Vagina (tissue), 2 donors: ENCODE measurements around the gene BCKDK. TPM values are rescaled to one million over a fixed set of nuclear protein-coding genes. Genes with fewer than 3 reads are reported as not detected.

Experiments
- DNase-seq, 2 donors: peaks; one replicate each; pipeline ENCODE4 v3.0.0-alpha.2; 2017; ENCODE audit errors: extremely low spot score in 2 of 2
- H3K27ac ChIP-seq: fragments of 200-600 bp; sonication (generic); one replicate; pipeline ENCODE4 v1.5.1; 2019
- H3K27me3 ChIP-seq: fragments of 200-600 bp; sonication (generic); one replicate; pipeline ENCODE4 v1.5.1; 2019
- H3K36me3 ChIP-seq, 2 donors: fragments of 200-600 bp; sonication (generic); one replicate each; pipeline ENCODE4 v1.5.1; 2017 to 2019
- H3K4me1 ChIP-seq: fragments of 200-600 bp; sonication (generic); one replicate; pipeline ENCODE4 v1.5.1; 2019
- H3K4me3 ChIP-seq, 2 donors: fragments of 200-600 bp; sonication (generic); 1 replicate in 1 of 2; 2 replicates in 1 of 2; pipeline ENCODE4 v1.5.1; 2016 to 2019
- H3K9me3 ChIP-seq: fragments of 200-600 bp; sonication (generic); one replicate; pipeline ENCODE4 v1.5.1; 2019
- POLR2A ChIP-seq, 2 donors: fragments of 450-650 bp; IDR thresholded peaks; one replicate each; pipeline ENCODE4 v1.6.1; 2017; ENCODE audit warnings: antibody characterized with exemption in 2 of 2, mild to moderate bottlenecking in 2 of 2, moderate library complexity in 2 of 2
- POLR2AphosphoS5 ChIP-seq, 2 donors: sonication (generic); formaldehyde crosslinking; IDR thresholded peaks; one replicate each; pipeline ENCODE4 v1.9.0; 2017; ENCODE audit warnings: antibody characterized with exemption in 2 of 2, mild to moderate bottlenecking in 2 of 2, low read depth in 1 of 2; ENCODE audit not compliant: insufficient read depth in 1 of 2
- intact Hi-C: fragments of 100-400 bp; cut with DNase I; formaldehyde crosslinking; loops from one replicate; pipeline ENCODE4 v1.15.1; 2023
- total RNA-seq: library from RNA; depleted of rRNA; stranded (reverse); fragments of >200 nt; gene quantifications from one replicate; pipeline ENCODE4 v1.2.3, GENCODE V29; 2016
- TF ChIP-seq, protein P1 (sequence below), 3 experiments: fragments of 450-650 bp in 2 of 3; fragments of 200-600 bp in 1 of 3; sonication (generic) in 1 of 3; IDR thresholded peaks; one replicate each; pipeline ENCODE4 v1.5.1; 2017 to 2019; ENCODE audit warnings: antibody characterized with exemption in 3 of 3, mild to moderate bottlenecking in 2 of 3, moderate library complexity in 2 of 3

BCKDK gene
- total RNA-seq, 1 donor from 2014 or later = 48.9 TPM

DNA sequence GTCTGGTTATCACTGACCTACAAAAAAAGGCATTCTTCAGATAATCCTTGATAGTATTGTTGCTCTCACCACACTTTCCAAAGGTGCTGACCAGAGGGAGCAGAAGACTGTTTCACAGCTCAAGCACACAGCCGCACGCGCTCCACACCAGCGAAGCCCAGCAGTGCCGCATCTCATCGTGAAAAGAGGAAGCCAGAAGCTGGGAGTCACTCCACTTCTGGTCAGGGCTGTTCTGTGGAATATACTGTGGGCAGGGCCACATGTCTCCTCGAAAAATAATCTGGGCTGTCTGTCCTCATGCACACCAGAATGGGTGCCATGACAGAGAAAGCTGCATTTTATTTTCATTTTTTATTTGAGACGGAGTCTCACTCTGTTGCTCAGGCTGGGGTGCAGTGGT is 49.0 kb downstream of the BCKDK start:
- Histone ChIP-seq H3K27ac (no peak overlapping the region), H3K4me3 (no peak overlapping the region), H3K9me3 (no peaks in the 10 kb centered on the region), H3K27me3 (no peaks in the 10 kb centered on the region), H3K4me1 (no peaks in the 10 kb centered on the region), H3K36me3 (no peaks in the 10 kb centered on the region)
- intact Hi-C loops = no loop called here
- no peak for TF ChIP-seq POLR2AphosphoS5 (IDR thresholded peaks at IDR 0.05; ENCODE audit: insufficient read depth in 1 of 2, low read depth in 1 of 2)
- TF ChIP-seq POLR2A (IDR thresholded peaks at IDR 0.05) = no peak
- TF ChIP-seq, protein P1, sequence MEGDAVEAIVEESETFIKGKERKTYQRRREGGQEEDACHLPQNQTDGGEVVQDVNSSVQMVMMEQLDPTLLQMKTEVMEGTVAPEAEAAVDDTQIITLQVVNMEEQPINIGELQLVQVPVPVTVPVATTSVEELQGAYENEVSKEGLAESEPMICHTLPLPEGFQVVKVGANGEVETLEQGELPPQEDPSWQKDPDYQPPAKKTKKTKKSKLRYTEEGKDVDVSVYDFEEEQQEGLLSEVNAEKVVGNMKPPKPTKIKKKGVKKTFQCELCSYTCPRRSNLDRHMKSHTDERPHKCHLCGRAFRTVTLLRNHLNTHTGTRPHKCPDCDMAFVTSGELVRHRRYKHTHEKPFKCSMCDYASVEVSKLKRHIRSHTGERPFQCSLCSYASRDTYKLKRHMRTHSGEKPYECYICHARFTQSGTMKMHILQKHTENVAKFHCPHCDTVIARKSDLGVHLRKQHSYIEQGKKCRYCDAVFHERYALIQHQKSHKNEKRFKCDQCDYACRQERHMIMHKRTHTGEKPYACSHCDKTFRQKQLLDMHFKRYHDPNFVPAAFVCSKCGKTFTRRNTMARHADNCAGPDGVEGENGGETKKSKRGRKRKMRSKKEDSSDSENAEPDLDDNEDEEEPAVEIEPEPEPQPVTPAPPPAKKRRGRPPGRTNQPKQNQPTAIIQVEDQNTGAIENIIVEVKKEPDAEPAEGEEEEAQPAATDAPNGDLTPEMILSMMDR (IDR thresholded peaks at IDR 0.05) = no peak
- DNase-seq = no peak

Other genes with a start within 250 kb of the BCKDK start
- 38.1 TPM for gene BCL7C, start 214.3 kb upstream of the BCKDK start, total RNA-seq
- gene CTF1, start 211.8 kb upstream of the BCKDK start, total RNA-seq = 3.2 TPM
- gene FBXL19, start 184.8 kb upstream of the BCKDK start, total RNA-seq = 21.4 TPM
- 27.0 TPM for gene ORAI3, start 159.3 kb upstream of the BCKDK start, total RNA-seq
- gene SETD1A, start 150.6 kb upstream of the BCKDK start, total RNA-seq = 10.6 TPM
- gene HSD3B7, start 123.2 kb upstream of the BCKDK start, total RNA-seq = 14.5 TPM
- gene STX1B, start 97.7 kb upstream of the BCKDK start, total RNA-seq = 4.7 TPM
- gene STX4, start 74.8 kb upstream of the BCKDK start, total RNA-seq = 42.5 TPM
- 5.4 TPM for gene ZNF668, start 34.1 kb upstream of the BCKDK start, total RNA-seq
- gene ZNF646, start 34.0 kb upstream of the BCKDK start, total RNA-seq = 10.6 TPM
- gene PRSS53, start 19.4 kb upstream of the BCKDK start, total RNA-seq = 2.0 TPM
- gene VKORC1, start 13.6 kb upstream of the BCKDK start, total RNA-seq = 123 TPM
- gene KAT8, start 9.3 kb downstream of the BCKDK start, total RNA-seq = 76.6 TPM
- gene PRSS8, start 27.3 kb downstream of the BCKDK start, total RNA-seq = 26.0 TPM
- gene PRSS36, start 41.7 kb downstream of the BCKDK start, total RNA-seq = 1.2 TPM
- gene FUS, start 71.8 kb downstream of the BCKDK start, total RNA-seq = 74.2 TPM
- gene PYCARD, start 94.4 kb downstream of the BCKDK start, total RNA-seq = 85.0 TPM
- not detected for gene TRIM72, start 105.7 kb downstream of the BCKDK start, total RNA-seq
- not detected for gene PYDC1, start 108.7 kb downstream of the BCKDK start, total RNA-seq
- gene ITGAM, start 151.6 kb downstream of the BCKDK start, total RNA-seq = 14.0 TPM
- 4.4 TPM for gene ITGAX, start 246.8 kb downstream of the BCKDK start, total RNA-seq